Activated CD4-positive, CD25-positive, alpha-beta regulatory T cell (primary cell): ENCODE results near the gene EPHB1.
"Not testable (repeated sequence)": the region's sequence is repeated elsewhere in the genome, so short reads cannot be mapped to it uniquely, and the experiment has no call there.

ENCODE experiments used
- DNase-seq, 4 experiments: peaks; one replicate each; lab custom pipeline; 2025; lab: John Stamatoyannopoulos, UW

Gene EPHB1

GRCh38 chr3:134955874-134956273, 160.8 kb downstream of the EPHB1 start:
- no peak for DNase-seq

DNA sequence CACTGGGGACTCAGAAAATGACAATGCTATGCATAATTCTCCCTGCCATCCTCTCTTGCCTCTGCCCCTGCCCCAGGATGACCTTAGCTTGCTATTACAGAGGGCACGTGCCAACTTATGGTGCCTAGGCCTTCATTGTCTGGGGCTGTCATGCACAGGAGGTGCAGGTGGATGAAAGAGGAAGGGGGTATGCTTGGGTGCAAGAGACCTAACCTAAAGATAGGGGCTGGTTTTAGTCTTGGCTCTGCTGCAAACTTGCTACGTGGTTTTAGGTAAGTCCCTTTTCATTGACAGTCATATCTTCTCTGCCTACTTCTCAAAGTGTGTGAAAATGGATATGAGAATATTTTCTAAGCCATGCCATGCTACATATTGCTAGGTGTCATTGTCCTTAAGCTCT, 161.3 kb downstream of the EPHB1 start:
- no peak for DNase-seq

DNA sequence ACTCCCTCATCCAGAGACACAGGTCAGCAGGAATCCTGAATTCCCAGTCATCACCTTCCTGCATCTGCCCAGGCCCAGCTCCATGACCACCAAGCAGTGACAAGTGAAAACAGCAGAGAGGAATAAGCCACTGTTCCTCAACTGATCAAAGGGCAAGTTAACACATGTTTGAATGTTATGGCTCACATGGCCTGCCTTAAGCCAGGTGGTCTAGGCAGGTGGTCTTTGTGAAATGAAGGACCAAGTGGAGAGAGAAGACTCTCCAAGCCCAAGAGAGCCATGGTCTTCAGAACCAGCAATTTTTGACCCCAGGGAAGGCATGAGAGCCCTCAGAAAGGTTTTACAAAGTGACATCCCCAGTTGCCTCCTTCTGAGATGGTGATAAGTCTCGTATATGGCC, 161.8 kb downstream of the EPHB1 start:
- DNase-seq, result no peak

DNA sequence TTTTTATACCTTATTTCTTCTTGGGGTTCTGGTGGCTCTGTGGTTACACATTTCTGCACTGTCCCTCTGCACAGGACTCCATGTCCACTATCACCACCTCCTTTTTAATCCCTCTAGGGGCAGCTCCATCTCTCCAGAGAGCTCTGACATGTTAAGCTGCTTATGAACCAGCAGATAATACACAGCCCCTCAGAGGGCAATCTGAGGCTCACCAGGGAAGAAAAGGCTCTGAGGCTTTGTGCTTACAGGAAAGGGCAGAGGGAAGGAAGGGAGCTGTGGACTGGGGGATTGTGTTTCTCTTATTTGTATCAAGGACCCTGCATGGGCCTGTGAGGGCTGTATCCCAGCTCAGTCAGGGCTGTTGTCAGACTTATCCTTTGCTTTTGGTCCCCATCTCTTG, 164.5 kb downstream of the EPHB1 start:
- DNase-seq, result no peak

GRCh38 chr3:134964226-134964625, 169.2 kb downstream of the EPHB1 start:
- DNase-seq, result no peak

DNA sequence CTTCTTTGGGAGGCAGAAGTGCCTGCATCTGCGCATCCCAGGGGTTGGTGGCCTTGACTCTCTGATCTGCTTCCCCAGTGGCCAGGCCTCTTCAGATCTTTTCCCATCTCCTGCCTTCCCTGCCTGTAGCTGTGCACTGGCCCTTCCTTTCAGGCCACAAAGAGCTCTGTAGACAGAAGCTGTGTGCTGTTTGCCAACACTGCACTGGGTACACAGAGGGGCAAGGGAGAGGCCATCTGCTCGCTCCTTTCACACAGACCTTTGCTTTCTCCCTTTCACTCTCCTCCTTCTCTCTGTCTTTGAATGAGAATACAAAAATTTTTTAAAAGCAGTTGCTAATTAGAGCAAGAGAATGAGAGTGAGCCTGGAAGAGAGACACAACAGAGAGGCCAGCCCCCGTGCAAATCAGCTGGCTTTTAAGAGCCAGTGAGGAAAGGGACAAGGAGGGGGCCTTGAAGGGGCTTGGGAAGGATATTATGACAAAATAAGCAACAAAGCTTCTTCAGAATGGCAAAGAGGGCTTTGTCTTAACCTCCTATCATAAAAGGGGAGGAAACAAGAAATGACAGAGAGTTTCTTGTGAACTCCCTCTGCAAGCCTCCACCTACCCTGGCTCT, 170.9 kb downstream of the EPHB1 start:
- DNase-seq, result no peak

DNA sequence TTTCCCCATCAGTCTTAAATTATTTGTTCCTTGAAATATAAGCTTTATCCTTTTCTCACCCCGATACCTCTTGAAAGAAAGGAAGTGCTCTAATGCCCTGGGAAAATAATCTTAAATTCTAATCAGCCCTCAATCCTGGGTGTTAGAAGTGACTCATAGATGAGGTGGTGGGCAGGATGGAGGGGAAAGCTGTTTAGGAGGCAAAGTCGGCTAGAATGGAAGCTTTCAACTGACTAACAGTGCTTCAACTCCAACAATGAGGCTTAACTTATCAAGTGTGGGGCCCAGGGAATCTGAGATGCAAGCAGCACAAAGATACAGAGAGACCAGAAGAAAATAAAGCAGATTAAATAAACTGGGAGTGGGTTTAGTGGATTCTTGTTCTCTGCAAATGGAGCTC, 175.8 kb downstream of the EPHB1 start:
- no peak for DNase-seq

DNA sequence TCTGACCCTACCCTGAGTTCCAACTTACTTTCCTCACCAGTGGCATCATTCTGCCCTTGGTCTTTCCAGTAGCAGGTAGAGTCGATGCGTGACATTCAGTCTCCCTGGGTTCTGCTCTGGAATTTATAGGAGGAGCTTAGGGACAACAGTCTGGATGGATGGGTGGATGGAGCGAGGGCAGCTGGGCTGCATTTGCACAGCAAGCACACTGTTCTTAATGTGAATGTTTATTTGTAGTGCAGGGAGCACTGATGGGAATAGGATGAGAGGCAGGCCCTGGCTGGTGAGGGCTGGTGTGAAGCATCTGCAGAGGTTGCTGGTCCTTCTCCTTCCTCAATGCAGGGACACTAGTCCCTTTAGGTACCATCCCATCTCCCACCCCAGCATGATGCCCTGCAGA, 176.2 kb downstream of the EPHB1 start:
- DNase-seq, result no peak

DNA sequence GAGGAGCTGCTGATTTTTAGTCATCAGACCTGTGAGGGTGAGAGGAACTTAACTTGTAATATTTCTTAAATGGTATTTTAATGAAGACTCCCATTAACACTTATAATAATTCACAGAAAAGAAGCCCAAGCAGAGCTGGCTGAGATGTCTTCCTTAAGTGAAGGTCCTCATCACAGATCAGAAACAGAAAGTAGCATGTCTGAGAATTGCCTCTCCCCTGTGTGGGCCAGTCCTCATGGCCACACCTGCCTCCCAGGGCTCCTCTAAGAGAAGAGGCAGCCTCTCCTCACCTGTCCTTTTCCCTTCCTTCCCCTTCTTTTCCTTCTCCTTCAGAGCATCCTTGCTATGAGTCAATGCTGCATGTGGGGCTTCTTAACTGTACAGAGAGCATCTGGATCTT, 176.8 kb downstream of the EPHB1 start:
- DNase-seq, result not testable (repeated sequence)

DNA sequence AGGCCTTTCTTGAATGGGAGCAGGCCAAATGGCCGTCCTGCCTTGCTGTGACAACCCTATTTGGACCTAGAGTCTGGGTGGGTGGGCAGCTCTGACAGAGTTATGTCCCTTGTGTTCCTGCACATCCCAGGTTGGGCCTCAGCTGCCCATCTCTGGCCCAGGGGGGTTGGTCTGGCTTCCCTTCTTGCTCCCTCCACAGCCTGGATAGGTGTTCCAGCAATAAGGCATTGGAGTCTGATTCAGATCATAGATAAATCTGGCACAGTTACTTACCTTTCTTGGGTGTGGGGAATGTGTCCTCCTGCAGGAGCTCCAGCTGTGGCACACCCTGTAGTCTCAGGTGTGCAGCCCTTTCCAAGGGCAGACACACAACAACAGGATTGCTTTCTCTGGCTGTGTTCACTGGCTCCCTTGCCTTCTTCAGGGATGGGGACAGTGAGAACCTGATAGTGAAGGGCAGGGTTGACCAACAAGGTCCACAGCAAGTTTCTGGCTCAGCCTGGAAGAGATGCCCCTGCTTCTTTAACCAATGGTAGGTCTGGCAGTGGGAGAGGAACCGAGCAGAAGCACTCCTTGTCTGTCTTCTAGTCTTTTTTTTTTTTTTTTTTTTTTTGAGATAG, 177.9 kb downstream of the EPHB1 start:
- no peak for DNase-seq

DNA sequence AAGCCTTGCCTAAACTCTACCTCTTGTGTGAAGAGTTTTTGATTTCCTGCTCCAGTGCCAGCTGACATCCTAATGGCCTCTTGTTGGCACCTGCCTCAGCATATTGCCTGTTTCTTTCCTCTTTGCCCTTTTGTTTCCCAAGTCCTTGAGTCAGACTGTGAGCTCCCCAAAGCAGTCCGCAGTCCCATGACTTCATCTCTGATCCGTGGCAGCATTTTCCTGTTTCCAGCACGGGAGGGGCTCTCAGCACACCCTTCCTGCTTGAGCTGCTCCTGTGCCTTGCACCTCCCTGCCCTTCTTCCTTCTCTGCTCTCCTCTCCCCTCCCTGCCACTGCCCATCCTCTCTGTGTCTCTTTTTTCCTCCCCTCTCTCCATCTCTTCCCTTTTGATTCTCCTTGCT, 179.6 kb downstream of the EPHB1 start:
- no peak for DNase-seq

DNA sequence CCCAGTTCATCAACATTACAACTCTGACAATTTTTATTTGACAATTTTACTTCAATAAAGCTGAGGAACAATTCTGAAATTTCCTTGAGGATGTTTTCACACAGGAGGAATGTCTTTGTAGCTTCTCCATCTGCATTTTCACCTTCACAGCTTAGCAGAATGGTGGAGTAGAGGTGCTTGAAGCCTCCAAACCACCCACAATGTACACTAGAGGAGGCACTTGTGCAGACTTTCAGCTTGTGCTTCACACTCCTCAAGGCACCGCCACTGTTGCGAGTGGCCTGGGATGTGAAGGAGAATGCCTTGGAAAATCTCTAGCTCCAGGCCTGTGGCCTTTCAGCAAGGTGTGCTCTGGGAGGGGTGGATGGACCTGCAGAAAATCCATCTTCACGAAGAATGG, 181.9 kb downstream of the EPHB1 start:
- no peak for DNase-seq

DNA sequence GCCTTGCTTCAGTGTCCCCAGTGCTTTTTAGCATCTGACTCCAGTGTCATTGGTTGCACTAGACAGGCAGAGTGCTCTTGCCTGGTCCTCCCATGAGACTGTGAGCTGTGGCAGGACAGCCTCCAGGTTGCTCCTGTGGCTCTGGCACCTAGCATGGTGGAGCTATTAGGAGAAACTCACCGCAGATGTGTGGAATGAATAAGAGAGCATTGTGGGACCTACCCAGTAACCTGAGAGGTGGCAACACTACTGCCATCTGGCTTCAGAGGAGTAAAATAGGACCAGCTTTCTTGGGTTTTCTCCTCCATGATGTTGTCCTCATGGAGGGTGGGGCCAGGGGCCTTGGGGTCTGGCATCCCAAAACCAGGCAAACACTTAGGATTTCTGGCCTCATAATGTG, 183.6 kb downstream of the EPHB1 start:
- DNase-seq, result no peak

DNA sequence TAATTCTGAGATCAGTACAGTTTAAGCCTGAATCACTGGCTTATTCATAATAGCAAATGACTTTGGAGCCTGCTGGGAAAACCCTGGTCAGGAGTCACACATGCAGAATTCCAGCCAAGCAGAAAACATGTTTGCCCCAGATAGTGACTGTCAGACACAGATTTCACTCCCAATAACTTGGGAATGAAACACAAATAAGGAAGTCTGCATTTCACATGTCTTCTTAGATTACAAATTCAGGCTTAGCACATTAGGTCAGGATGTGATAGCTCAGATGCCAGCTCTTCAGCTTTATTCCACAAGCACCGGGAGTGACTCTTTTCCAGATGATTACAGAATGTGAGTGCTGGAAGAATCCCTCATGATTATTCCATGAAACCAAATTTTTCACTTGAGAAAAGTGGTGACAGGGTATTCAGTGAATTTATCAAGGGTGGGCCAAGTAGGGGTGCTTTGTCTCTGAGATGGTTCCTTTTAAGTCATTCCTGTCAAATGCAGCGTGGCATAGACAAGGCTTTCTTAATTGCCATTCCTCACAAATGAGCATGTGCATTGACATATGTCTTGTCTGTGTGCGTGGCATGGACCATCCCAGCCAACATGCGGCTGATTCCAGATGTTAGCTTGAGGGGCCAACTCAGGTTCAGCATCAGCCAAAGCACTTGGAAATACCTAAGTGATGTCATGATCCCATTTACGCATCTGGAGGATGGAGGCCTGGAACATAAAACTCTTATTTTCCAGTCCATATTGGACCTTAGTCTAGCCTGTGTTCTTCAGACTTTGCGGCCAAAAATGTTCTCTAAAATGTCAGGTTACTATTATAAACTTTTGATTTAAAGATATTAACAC, 191.0 kb downstream of the EPHB1 start:
- no peak for DNase-seq

- no peak for DNase-seq
Observed at GRCh38 chr3:134988666-134989065, 193.6 kb downstream of the EPHB1 start.

- no peak for DNase-seq
Observed at GRCh38 chr3:134991003-134991402, 195.9 kb downstream of the EPHB1 start.

GRCh38 chr3:134991472-134992010, 196.5 kb downstream of the EPHB1 start:
- DNase-seq, result no peak

DNA sequence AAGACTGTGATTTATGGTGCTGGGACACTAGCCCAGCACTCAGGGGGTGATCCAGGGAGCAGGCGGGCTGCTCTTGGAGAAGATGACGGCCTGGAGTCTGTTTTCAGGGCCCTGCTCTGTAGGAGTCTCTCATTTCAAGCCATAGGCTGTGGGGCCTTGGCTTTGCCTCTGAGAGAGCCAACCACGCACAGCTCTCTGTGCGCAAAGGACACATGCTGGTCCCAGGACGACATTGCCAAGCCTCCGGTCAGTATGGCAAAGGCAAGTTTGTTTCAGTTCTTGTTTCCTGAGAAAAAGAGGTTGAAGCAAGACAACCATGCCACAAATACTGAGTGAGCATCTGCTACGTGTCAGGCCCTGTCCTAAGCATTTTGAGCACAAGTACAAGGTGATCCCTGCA, 197.1 kb downstream of the EPHB1 start:
- DNase-seq, result no peak

DNA sequence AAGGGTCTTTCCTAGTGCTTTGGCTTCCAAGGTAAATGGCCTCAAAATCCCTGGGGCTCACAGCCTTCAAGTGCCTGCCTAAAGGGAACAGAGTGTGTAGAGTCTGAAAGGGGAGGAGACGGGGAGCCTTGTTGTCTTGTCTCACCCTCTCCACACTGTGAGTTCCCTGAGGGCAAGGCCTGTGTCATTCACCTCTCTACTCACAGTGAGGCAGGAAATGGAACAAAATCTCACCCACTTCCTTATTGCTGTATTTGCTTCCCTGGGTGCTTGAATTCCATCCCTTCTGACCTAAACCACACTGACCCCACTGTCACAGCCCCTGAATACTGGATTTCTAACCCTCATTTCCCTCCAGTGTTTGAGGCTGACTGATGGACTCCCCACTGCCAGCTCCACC, 197.5 kb downstream of the EPHB1 start:
- DNase-seq, result no peak

DNA sequence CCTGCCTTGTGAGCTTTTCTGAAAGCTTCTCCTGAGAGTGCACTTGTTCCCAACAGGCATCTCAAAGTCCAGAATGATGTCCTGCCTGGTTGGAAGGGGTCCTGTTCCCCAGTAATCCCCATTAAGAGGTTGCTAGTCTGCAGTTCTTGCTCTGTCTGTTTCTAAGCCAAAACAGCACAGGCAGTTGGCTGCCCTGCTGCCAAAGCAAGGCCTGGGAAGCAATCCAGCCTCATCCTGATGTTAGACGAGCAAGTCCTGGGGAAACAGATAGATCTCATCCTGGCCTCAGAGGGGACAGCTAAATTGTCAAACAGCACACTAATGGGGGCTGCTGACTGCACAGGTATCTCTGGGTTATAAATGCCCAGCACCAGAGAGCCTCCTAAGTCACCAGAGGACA, 198.0 kb downstream of the EPHB1 start:
- DNase-seq, result no peak

DNA sequence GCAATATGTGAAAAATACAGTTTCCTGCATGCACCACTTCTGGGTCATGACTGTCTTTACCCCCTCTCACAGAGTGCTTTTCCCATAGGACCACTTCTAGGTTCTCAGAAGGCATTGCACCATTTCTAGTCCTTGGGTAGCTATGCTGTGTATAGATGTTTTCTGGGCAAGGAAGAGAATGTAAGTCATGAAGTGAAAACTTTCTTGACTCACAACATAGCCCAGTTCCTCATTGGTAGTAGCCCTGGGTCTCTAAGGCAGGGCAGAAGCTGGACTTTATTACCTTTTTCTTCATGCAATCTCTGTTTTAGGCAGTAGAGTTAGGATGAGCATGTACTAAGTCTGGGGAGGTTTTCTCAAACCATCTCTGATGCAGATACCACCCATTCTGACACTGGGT, 203.1 kb downstream of the EPHB1 start:
- no peak for DNase-seq

DNA sequence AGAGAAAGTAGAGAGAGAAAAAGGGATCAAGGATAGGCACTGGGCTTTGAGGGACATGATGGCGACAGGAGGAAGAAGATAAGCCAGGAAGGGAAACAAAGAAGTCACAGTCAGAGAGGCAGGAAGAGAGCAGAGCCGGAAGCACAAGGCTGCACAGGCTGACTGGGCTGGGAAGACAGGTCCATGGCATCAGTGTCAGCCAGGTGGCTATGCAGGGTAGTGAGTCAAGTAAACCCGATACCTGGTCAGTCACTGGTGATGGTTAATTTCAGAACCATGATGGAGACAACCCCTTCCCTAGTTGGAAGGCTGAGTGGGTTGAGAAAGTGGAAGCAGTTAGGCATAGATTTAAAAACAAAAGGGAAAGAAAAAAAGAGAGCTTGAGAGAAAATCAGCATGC, 203.8 kb downstream of the EPHB1 start:
- no peak for DNase-seq

GRCh38 chr3:135000465-135000864, 205.4 kb downstream of the EPHB1 start:
- DNase-seq, result no peak
